Fibroblast of the aortic adventitia (primary cell): ENCODE data around the gene ZBTB17. TPM values are rescaled to one million over a fixed set of nuclear protein-coding genes. Genes with fewer than 3 reads are reported as not detected.
A peak's percentile ranks its signal among the peaks of the same experiment; 100 is the strongest.

Experiments used
- DNase-seq: peaks from one replicate; pipeline ENCODE4 v3.0.0-alpha.2; 2010; ENCODE audit warnings: low read depth
- H3K4me3 ChIP-seq: 2 replicates; pipeline ENCODE4 v1.5.1; 2011; ENCODE audit warnings: low read depth, mild to moderate bottlenecking, control low read depth, low read length, moderate library complexity
- total RNA-seq: library from RNA; depleted of rRNA; stranded (reverse); fragments of >200 nt; gene quantifications from 2 replicates; pipeline ENCODE4 v1.2.3, GENCODE V29; 2012; ENCODE audit warnings: low replicate concordance
- TF ChIP-seq, protein P1 (sequence below): IDR thresholded peaks from 2 replicates; pipeline ENCODE4 v1.5.1; 2011; ENCODE audit warnings: mild to moderate bottlenecking, low read length, control low read depth, inconsistent platforms; ENCODE audit not compliant: insufficient read depth

ZBTB17 gene
- total RNA-seq, 1 donor: 21.7 TPM

DNA sequence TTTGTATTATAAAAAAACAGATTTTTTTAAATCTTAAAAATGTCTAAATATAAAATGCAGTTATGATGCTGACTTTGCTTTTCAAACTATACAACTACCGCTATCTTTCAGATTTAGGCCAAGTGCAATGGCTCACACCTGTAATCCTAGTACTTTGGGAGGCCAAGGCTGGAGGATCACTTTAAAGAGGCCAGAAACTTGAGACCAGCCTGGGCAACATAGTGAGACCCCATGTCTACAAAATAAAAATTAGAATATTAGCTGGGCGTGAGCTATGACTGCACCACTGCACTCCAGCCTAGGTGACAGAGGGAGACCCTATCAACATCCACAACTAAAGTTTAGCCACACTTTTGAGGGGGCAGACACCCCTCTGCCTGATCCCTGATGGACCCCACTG lies 20.3 kb downstream of the ZBTB17 start:
- TF ChIP-seq, protein P1, sequence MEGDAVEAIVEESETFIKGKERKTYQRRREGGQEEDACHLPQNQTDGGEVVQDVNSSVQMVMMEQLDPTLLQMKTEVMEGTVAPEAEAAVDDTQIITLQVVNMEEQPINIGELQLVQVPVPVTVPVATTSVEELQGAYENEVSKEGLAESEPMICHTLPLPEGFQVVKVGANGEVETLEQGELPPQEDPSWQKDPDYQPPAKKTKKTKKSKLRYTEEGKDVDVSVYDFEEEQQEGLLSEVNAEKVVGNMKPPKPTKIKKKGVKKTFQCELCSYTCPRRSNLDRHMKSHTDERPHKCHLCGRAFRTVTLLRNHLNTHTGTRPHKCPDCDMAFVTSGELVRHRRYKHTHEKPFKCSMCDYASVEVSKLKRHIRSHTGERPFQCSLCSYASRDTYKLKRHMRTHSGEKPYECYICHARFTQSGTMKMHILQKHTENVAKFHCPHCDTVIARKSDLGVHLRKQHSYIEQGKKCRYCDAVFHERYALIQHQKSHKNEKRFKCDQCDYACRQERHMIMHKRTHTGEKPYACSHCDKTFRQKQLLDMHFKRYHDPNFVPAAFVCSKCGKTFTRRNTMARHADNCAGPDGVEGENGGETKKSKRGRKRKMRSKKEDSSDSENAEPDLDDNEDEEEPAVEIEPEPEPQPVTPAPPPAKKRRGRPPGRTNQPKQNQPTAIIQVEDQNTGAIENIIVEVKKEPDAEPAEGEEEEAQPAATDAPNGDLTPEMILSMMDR: no peak
- DNase-seq: no peak
- no peak overlapping the region for H3K4me3 ChIP-seq

DNA sequence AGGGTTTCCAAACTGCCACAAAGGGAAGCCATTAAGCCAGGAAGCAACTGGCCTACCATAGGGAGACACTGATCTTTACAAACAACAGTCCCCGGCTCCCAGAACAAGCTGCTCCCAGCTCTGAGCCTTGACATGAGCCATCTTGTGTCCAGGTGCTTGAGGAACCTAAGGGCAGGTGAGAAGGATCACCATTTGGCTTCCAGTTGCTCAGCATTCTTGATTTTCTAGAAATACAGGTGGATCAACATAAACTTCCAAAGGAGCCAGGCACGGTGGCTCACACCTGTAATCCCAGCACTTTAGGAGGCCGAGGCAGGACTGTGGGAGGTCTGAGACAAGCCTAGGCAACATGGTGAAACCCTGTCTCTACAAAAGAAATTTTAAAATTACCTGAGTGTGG lies 21.6 kb downstream of the ZBTB17 start:
- no peak for DNase-seq
- TF ChIP-seq, protein P1: no peak
- H3K4me3 ChIP-seq: no peak overlapping the region

DNA sequence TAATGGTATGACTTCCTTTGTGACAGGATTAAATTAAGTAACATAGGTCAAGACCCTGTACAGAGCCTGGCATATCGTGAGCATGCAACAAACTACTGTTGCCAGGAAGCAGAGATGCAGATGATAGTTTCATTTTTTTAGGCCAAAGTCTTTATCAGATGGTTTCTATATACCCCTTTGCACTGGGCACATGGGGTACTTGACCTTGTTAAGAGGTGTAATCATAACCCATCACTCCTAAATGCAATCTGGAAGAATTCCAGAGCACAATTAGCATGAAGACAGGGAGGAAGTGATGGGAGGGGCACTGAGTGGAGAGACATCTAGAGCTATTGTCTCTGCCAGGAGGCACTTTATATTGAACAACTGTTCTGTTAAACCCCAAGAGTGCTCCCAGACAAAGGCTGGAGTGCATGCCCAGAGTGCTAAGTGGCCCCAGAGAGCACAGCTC lies 22.1 kb downstream of the ZBTB17 start:
- peak; percentile 16 for DNase-seq
- H3K4me3 ChIP-seq: no peak overlapping the region
- TF ChIP-seq, protein P1: no peak

DNA sequence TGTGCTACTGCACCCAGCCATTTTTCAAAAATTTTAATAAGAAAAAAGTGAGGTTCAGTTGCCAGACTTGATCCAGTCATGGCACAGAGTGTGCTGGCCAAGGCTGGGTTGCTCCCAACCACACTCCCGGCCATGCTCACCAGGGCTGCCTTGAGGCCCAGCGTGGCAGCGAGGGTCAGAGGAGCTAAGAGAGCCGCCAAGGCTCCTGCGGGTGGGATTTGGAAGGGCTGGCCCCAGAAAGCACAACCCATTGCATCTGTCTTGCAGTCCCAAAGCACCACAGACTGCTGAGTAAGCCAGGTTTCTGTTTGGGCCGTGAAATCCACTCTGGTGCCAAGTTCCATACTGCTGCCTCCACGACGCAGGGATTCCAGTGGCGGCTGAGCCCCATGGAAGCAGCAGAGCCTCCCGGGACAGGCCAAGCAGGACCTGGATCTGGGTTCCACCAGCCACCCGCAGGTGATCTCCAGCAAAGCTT lies 22.6 kb downstream of the ZBTB17 start:
- TF ChIP-seq, protein P1: no peak
- no peak overlapping the region for H3K4me3 ChIP-seq
- DNase-seq: peak; percentile 66

DNA sequence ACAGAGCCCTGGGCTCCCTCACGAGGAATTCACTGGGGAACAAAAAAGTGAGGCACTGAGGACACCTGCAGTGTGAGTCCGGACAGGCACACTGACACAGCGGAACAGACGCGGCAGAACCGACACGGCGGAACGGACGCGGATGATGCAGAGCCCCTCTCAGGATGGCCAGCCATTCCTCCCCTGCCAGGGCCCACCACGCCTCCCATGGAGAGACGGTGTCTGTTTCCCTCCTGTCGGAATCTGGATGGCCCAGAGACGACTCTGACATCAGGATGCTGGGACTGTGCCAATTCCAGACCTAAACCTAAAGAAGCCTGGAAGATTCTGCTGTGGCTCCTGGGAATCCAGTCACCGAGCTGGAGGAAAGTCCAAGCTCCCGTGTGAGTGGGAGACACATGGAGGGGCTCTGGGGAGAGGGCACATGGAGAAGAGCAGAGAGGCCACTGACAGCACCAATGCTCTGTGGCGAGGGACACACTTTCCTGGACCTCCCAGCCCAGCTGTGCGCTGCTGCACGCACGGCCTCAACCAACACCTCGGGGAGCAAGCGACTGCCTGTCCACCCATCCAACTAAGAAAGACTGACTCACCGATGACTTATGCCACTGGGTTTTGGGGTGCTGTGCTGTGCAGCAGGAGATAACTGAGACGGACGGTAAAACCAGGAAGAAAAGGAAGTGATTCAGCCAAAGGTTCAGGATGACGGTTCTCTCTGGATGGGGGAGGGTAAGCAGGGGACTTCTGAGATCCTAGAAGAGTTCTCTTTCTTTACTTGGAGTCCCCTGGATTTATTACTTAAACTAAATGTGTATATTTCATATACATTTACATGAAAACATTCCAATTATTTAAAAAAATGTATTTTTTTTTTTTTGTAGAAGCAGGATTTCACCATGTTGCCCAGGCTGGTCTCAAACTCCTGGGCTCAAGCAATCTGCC lies 23.3 kb downstream of the ZBTB17 start:
- DNase-seq: peak; percentile 85
- TF ChIP-seq, protein P1: no peak
- H3K4me3 ChIP-seq: peak overlapping the region; percentile 31

DNA sequence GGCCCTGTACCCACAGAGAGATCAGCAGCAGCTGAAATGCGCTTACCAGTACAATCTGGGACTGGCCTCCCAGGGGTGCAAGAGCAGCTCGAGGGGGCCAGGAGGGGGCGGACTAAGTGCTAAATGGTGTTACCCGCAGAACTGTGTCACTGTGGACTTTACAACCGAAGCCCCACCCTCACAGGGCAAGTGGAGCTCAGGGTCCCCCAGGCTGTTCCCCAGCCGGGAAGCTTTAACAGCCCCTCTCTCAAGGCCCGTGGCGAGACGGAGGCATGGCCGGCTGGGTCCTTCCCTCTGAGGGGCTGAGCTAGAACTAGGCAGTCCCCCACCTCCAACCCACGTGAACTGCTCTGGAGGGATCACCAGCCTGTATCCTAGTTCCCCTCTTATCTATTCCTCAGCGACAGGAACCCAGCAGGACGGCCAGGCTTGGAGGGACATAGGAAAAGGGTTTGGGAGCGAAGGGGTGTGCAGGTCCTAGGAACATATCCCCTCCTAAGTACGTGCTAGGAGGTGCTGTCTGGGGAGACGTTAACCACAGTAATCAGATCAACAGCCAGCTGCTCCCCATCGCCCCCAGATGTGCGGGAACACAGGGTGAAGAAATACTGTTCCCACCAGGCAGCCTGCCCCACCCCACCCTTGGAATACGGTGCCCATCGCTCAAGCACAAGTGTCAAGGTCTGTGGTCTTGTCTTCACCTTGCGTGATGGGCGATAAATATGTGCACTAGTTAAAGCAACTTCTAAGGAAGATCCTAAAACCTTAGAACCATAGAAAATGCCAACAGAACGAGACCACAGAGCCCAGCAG lies 24.4 kb downstream of the ZBTB17 start:
- peak; percentile 22 for DNase-seq
- TF ChIP-seq, protein P1: no peak
- H3K4me3 ChIP-seq: no peak overlapping the region
